ENCODE data around the gene NHEJ1. TPM values are rescaled to one million over a fixed set of nuclear protein-coding genes. Genes with fewer than 3 reads are reported as not detected.

The NHEJ1 gene
- total and polyA plus RNA-seq, 2 of the 13 experiments (the other 11 are each of a cell fraction or from before 2014, with no cell fraction given), result 30.0 to 30.7 TPM

- no peak for TF ChIP-seq ATF5 (CRISPR knock-in tag; IDR thresholded peaks at IDR 0.05; ENCODE audit: low read depth)
Measured at GRCh38 chr2:219127037-219127635, 33.5 kb downstream of the NHEJ1 start (continued).

GRCh38 chr2:219126555-219126954 lies 34.1 kb downstream of the NHEJ1 start:
- FAIRE-seq (peak; percentile 46), ATAC-seq (peak; percentile 89), DNase-seq (ENCODE audit: low spot score) (peak; percentile 78)
- ChIA-PET POLR2A (no interaction called here), CTCF (ENCODE audit: low intra/inter-chr PET ratio, low total read pairs) (no interaction called here)
- H3K36me3 ChIP-seq (replicated peaks in 1 of 2; ENCODE audit: control insufficient read depth in 1 of 2, insufficient read depth in 2 of 2, low read length in 2 of 2), result no peaks in the 10 kb centered on the region; a peak in 1 of 5 replicates
- no peaks in the 10 kb centered on the region for H3K79me2 ChIP-seq (ENCODE audit: insufficient read depth, low read length)
- no peaks in the 10 kb centered on the region for H3K9me3 ChIP-seq (ENCODE audit: low read length)
- no TSS peak for BruUV-seq (replicated peaks)
- WGBS (ENCODE audit: low lambda C conversion rate), result 13% methylated on average over 3 of the region's 3 CpGs
- H2AFZ ChIP-seq (ENCODE audit: low read length), result no peak overlapping the region
- peaks cover 23% of the 10 kb centered on the region for H4K20me1 ChIP-seq (ENCODE audit: insufficient read depth, low read length)
- H3K27me3 ChIP-seq (ENCODE audit: control insufficient read depth in 1 of 2, insufficient read depth in 2 of 2, low read length in 2 of 2), result no peaks in the 10 kb centered on the region
- no peak overlapping the region for H3K27ac ChIP-seq (ENCODE audit: extremely low read length, insufficient read depth, low read length)
- intact Hi-C loops (cut with micrococcal nuclease; ENCODE audit: unreplicated experiment) (loop anchor here (2.0 kb wide), 2 partner anchors 22 to 68 kb away; no protein-coding TSS in a partner anchor), in situ Hi-C loops (cut with HindIII; ENCODE audit: extremely low pct_ligation_motif_present, low pct_unique_long_range_greater_than_20kb) (no loop called here)
- H3K4me1 ChIP-seq (ENCODE audit: insufficient read depth, low read length), result peaks cover 67% of the 10 kb centered on the region
- H3K4me2 ChIP-seq (ENCODE audit: low read depth, low read length), result peak overlapping the region; percentile 29
- H3K9ac ChIP-seq (ENCODE audit: insufficient read depth, low read depth, low read length), result no peak overlapping the region
- H3K4me3 ChIP-seq (replicated peaks in 1 of 3; ENCODE audit: insufficient read depth in 1 of 3, low read depth in 2 of 3, low read length in 3 of 3), result no peak overlapping the region
- TF ChIP-seq MTERF4 (CRISPR knock-in tag; IDR thresholded peaks at IDR 0.05), result no peak
- no peak for TF ChIP-seq TBL1XR1 (IDR thresholded peaks at IDR 0.05; ENCODE audit: borderline replicate concordance, low read length, partially characterized antibody)
- no peak for TF ChIP-seq THAP7 (CRISPR knock-in tag; IDR thresholded peaks at IDR 0.05)
- no peak for TF ChIP-seq KDM4B (CRISPR knock-in tag; IDR thresholded peaks at IDR 0.05)
- TF ChIP-seq RFX1 (IDR thresholded peaks at IDR 0.05), result no peak
- TF ChIP-seq RNF219 (CRISPR knock-in tag; IDR thresholded peaks at IDR 0.05), result no peak
- TF ChIP-seq CREB3 (CRISPR knock-in tag; IDR thresholded peaks at IDR 0.05), result no peak
- no peak for TF ChIP-seq PLRG1 (conservative IDR thresholded peaks at IDR 0.05)
- no peak for TF ChIP-seq ELK4 (CRISPR knock-in tag; IDR thresholded peaks at IDR 0.05; ENCODE audit: borderline replicate concordance)
- no peak for TF ChIP-seq IKZF4 (CRISPR knock-in tag; IDR thresholded peaks at IDR 0.05; ENCODE audit: borderline replicate concordance, low read depth, not compliant biosample characterization)
- no peak for TF ChIP-seq EEA1 (CRISPR knock-in tag; IDR thresholded peaks at IDR 0.05; ENCODE audit: borderline replicate concordance)
- TF ChIP-seq RCOR2 (CRISPR knock-in tag; IDR thresholded peaks at IDR 0.05), result peak; percentile 78; the same call in 1 of the 2 replicates
- TF ChIP-seq THRA (CRISPR knock-in tag; IDR thresholded peaks at IDR 0.05; ENCODE audit: borderline replicate concordance), result no peak

Data from HepG2 (cell line).